ENCODE data around the gene RYR1.
"Not testable (repeated sequence)": the region's sequence is repeated elsewhere in the genome, so short reads cannot be mapped to it uniquely, and the experiment has no call there.

Gene RYR1

DNA sequence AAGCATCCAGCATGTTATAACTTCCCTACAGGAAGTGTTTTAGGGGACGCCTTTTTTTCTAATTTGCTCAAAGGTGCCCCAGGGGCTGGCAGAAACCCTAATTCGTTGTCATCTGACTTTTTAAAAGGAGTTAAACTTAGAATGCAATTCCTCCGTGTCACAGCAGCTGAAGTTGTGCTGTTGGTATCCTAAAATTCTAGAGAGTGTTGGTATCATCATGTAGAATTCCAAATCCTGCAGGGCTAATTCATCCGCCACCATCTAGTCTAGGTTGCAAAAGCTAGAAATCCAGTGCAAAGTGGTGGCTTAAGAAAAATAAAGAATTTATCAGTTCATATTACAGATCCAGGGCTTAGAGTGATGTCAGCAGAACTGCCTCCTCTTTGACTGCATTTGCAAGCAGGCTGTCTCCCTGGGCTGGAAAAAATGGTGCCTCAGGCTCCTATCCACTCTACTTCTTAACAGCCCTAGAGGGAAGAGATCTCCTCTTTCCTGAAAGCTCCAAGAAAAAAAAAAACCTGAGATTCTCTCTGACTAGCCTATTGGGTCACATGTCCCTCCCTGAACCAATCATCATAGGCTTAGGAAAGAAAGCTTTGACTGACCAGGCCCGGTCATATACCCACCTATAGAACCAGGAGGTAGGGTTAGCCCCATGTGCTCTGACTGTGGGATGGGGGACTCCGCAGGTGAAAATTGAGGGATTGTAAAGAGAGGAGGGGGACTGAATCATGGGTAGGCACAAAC, 111.3 kb downstream of the RYR1 start:
- DNase-seq, result no peak

DNA sequence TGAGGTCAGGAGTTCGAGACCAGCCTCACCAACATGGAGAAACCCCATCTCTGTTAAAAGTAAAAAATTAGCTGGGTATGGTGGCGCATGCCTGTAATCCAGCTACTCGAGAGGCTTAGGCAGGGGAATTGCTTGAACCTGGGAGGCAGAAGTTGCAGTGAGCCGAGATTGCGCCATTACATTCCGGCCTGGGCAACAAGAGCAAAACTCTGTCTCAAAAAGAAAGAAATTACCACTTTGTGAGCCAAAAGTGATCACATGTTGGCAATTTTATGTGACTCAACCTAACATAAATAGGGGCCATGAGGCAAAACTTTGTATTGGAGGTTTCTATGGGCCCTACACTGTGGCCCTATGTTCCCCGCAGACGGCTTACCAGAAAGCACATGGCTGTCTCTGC, 112.1 kb downstream of the RYR1 start:
- DNase-seq, result no peak

DNA sequence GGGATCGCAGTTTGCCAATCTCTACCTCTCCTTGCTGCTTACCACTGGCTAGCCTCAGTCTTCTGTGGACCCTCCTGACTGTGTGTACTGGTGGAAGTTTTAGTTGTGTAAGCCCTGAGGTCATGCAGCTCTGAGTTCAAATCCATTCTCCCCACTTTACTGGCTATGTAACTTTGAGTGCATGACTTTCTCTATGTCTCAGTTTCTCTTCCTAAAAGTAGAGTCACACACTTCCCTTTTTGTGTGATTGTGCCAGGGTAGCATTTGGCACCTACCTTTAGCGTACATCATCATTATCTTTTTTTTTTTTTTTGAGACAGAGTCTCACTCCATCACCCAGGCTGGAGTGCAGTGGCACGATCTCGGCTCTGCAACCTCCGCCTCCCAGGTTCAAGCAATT, 113.9 kb downstream of the RYR1 start:
- DNase-seq, result no peak

DNA sequence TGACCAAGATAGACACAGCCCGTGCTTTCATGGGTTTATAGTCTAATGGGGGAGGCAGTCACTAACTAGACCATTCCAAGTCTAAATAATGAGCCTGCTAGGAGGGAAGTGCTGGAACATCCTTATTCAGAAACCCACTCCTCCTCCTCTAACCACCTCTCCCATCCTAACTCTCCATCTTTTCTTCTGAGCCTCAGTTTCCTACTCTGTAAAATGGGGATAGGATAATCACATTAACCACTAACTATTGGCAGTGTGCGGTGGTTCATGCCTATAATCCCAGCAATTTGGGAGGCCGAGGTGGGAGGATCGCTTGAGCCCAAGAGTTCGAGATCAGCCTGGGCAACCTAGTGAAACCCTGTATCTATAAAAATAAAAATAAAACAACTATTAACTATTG, 115.6 kb downstream of the RYR1 start:
- DNase-seq, result no peak

DNA sequence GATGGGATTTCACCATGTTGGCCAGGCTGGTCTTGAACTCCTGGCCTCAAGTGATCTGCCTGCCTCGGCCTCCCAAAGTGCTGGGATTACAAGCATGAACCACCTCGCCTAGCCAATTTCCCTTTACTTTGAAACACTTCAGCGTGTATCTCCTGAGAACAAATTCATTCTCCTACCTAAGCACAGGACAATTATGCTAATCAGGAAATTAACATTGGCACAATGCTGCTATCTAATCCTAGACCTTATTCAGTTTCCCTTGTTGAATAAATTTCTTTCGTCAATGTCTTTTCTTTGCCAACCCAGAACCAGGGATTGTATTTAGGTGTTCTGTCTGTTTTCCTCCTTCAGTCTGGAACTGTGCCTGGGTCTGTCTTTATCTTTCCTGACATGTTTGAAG, 116.5 kb downstream of the RYR1 start:
- DNase-seq, result no peak

DNA sequence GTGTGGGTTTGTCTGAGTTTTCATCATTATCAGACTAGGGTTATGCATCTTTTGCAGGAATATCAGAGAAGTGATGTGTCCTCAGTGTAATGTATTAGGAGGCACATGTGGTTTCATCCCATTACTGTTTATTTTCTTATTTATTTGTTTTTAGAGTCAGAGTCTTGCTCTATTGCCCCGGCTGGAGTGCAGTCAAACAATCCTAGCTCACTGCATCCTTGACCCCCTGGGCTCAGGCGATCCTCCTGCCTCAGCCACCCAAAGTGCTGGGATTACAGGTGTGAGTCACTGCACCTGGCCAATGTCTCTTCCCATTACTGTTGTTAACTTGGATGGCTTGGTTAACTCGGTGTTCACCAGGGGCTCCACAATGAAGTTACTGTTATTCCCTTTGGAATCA, 116.9 kb downstream of the RYR1 start:
- DNase-seq, result no peak

DNA sequence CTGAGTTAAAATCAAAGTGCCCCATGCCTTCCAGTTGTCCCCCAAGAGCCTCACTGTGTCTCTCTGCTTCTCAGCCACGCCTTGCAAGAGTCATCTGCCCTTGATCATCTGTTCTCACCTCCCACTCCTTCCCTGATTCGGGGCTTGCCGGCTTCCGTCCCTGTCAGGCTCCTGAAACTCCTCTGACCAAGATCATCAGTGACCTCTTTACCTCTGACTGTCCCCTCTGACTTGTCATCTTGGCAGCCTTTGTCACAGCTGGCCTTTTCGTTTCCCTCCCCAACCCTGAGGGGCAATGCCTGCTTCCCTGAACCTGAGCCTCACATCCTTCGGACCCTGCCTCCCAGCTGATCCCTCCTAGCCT, 117.9 kb downstream of the RYR1 start:
- DNase-seq, result no peak

DNA sequence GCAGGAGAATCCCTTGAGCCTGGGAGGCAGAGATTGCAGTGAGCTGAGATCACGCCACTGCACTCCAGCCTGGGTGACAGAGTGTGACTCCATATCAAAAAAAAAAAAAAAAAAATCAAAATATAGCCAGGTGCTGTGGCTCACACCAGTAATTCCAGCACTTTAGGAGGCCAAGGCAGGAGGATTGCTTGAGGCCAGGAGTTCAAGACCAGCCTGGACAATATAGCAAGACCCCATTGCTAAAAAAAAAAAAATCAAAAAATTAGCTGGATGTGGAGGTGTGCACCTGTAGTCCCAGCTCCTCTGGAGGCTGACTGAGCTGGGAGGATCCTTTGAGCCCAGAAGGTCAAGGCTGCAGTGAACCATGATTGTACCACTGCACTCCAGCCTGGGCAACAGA, 119.7 kb downstream of the RYR1 start:
- not testable (repeated sequence) for DNase-seq

DNA sequence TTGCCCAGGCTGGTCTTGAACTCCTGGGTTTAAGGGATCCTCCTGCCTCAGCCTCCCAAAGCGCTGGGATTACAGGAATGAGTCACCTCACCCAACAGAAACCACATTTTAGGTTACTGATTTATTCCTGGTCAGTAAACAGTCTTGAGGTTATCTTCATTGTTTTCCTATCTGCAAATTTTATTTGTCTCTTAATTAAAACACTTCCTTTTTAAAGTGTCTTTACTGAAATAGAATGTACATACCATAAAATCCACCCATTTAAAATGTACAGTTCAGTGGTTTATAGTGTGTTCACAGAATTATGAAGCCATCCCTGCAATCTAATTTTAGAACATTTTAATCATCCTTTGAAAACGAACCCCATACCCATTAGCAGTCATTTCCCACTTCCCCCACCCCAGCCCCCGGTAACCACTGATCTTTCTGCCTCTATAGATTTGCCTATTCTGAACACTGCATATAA, 121.2 kb downstream of the RYR1 start:
- DNase-seq, result no peak

DNA sequence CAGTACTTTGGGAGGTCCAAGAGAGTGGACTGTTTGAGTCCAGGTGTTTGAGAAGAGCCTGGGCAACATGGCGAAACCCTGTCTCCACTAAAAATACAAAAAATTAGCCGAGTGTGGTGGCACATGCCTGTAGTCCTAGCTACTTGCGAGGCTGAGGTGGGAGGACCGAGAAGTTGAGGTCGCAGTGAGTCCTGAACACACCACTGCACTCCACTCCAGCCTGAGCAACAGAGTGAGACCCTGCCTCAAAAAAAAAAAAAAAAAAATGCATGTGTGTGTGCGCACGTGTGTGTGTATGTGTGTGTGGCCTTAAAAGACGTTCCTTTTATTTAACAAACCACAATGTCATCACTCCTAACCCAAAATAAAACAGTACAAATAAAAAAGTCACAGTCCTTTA, 121.7 kb downstream of the RYR1 start:
- DNase-seq, result no peak

DNA sequence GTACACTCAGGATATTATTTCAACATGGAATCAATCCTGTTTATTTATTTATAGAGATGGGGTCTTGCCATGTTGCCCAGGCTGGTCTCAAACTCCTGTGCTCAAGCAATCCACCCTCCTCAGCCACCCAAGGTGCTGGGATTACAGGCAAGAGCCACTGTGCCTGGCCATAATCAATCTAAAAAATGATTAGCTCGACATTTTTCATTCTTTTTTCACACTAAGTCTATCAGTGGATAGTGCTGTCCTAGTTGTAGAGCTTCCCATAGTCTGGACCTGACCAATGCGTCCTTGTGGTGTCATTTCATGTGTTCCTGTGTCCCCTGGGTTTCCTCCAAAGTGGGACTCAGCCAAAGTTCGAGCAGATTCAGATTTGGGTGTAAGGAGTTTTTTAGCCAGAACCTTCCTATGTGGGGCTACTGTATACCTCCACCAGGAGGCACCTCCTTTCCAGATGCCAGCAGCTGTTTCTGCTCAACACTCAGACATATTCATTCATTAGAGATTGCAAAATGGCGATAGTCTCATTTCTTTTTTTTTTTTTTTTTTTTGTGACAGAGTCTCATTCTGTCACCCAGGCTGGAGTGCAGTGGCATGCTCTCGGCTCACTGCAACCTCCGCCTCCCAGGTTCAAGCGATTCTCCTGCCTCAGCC, 123.2 kb downstream of the RYR1 start:
- DNase-seq, result no peak

DNA sequence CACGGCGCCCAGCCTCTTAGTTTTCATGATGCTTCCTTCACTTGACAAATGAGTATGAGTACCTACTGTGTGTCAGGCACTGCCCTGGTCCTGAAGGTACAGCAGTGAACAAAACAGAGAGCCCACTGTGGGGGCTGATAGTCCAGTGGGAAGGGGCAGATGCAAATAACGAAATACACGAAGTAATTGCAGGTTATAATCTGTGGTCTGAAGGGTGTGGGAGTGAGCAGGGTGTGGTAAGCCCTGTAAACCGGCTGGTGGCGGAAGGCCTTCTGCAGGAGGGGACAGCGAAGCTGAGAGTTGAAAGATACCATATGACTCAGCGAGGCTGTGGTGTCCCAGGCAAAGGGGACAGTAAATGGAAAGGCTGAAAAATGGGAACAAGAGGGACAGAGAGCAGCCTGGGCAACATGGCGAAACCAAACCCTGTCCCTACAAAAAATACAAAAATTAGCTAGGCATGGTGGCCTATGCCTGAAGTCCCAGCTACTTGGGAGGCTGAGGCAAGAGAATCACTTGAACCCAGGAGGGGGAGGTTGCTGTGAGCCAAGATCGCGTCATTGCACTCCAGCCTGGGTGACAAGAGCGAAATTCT, 123.8 kb downstream of the RYR1 start:
- no peak for DNase-seq

DNA sequence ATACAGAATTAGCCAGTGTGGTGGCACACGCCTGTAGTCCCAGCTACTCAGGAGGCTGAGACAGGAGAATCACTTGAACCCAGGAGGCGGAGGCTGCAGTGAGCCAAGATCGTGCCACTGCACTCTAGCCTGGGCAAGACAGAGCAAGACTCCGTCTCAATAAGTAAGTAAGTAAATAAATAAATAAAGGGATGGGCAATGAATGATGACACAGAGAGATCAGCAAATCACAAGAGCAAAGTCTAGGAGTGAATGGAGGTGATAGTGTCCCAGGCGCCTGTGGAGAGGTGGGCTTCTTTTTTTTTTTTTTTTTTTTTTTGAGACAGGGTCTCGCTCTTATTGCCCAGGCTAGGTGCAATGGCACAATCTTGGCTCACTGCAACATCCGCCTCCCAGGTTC, 125.4 kb downstream of the RYR1 start:
- not testable (repeated sequence) for DNase-seq

DNA sequence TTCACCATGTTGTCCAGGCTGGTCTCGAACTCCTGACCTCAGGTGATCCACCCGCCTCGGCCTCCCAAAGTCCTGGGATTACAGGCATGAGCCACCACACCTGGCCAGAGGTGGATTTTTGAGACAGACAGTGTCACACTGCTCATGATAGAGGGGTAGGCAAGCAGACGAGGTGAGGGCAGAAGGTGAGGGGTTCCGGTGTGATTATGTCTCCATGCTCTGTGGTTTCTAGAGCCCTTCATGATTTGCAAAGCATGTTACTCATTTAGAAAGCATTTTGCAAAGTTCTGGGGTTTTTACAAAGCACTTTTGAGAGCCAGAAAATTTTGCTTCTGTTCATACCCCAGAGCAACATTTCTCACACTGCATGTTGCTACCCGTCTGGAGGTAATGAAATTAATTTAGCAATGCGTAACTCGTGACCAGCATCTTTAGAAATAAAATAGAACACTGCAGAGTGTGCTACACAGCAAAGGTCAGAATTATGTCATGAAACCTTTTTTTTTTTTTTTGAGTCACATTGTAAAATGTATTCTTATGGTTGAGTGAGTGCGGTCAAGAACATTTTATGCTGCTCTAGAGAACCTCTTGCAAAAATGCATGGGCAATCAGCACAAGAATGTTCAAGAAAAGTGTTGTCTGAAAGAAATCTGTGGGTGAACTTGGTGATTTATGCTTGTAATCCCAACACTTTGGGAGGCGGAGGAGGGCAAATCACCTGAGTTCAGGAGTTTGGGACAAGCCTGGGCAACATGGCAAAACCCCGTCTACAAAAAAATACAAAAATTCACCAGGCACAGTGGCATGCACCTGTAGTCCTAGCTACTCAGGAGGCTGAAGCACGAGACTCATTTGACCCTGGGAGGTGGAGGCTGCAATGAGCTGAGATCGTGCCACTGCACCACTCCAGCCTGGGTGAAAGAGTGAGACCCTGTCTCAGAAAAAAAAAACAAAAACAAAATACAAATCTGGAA, 126.2 kb downstream of the RYR1 start:
- no peak for DNase-seq

DNA sequence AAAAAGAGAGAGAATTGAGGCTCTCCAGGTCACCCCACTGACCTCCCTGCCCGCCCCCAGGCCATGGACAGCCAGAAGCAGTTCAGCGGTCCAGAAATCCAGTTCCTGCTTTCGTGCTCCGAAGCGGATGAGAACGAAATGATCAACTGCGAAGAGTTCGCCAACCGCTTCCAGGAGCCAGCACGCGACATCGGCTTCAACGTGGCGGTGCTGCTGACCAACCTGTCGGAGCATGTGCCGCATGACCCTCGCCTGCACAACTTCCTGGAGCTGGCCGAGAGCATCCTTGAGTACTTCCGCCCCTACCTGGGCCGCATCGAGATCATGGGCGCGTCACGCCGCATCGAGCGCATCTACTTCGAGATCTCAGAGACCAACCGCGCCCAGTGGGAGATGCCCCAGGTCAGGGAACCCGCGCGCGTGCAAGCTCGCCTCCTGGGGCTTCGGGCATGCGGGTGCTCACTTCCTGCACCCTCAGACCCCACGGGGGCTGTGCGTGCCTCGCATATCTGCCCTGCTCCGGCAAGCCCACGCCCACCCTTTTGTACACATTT, 127.6 kb downstream of the RYR1 start:
- no peak for DNase-seq

DNA sequence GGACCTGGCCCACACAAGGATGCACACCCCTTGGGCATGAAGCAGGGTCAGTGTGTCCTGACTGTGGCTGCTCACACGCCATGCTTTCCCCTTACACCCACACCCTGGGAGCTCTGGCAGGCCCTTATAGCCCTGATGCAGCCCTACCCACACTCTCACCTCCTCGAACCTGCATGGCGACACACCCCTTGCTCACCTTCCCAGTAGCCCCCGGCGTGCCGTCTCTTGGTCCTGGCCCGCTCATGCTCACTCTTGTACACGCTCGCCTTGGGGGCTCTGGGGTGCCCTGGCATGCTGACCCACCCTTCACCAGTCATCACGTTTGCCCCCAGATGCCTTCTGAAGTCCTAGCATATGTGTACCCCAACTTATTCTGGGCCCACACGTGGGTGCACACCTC, 128.2 kb downstream of the RYR1 start:
- DNase-seq, result no peak

DNA sequence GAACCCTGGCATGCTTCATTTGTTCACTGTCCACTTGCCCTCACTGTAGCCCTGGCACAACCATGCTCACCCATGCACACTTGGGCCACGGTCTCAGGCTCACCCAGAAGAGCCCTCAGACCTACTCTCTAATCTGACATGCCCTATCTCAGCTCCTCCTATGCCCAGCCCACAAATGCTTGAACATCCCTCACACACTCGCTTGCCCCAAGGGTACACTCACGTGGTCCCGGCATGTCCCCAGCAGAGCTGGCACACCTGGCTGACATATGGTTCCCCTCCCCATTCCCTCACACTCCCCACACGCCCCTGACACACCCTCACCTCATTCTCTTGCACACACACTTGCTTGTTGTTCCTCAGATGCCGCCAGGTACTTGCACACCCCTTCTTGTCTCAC, 128.6 kb downstream of the RYR1 start:
- no peak for DNase-seq

DNA sequence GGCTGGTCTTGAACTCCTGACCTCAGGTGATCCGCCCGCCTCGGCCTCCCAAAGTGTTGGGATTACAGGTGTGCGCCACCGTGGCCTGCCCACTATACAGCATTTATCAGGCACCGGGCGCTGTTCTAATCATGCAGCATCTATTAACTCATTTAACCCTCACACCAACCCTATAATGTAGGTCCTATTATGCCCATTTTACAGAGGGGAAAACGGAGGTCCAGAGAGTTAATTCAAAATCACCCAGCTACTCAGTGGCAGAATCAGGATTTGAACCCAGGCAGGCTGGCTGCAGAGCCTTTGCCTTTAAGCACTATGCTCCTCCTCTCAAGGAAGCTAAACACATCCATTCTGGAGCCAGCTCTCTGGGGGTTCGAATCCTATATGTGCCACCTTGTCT, 130.0 kb downstream of the RYR1 start:
- no peak for DNase-seq

DNA sequence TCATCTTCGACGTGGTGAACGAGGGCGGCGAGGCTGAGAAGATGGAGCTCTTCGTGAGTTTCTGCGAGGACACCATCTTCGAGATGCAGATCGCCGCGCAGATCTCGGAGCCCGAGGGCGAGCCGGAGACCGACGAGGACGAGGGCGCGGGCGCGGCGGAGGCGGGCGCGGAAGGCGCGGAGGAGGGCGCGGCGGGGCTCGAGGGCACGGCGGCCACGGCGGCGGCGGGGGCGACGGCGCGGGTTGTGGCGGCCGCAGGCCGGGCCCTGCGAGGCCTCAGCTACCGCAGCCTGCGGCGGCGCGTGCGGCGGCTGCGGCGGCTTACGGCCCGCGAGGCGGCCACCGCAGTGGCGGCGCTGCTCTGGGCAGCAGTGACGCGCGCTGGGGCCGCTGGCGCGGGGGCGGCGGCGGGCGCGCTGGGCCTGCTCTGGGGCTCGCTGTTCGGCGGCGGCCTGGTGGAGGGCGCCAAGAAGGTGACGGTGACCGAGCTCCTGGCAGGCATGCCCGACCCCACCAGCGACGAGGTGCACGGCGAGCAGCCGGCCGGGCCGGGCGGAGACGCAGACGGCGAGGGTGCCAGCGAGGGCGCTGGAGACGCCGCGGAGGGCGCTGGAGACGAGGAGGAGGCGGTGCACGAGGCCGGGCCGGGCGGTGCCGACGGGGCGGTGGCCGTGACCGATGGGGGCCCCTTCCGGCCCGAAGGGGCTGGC, 131.6 kb downstream of the RYR1 start:
- DNase-seq, result no peak

DNA sequence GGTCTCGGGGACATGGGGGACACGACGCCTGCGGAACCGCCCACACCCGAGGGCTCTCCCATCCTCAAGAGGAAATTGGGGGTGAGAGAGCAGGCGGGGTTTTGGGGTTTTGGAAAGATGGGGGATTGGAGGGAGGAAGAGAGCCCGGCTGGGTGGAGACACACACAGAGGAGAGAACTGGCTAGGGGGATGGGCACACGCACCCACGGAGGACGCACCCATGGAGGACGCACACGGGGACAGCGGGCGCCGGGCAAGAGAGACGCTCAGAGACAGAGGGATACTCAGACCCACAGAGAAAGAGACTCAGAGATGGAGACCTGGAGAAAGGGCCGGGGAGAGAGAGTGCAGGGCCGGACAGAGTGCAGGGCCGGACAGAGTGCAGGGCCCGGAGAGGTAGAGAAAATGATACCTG, 132.2 kb downstream of the RYR1 start:
- no peak for DNase-seq

DNA sequence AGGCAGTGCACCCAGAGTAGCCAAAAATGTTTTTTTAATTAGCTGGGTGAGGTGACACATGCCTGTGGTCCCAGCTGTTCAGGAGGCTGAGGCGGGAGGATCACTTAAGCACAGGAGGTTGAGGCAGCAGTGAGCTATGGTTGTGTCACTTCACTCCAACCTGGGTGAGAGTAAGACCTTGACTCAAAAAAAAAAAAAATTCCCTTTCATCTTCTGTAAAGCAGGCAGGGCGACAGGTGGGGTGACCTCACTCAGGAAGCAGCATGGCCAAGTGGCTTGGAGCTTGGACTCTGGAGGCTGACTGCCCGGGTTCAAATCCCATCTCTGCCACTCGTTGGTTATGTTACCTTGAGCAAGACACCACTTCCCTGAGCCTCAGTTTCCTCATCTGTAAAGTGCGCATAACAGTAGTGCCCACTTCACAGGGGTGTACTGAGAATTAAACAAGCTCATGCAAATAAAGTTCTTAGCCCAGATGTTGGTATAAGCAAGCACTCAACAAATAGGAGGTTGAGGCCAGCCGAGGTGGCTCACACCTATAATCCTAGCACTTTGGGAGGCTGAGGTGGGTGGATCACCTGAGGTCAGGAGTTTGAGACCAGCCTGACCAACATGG, 136.0 kb downstream of the RYR1 start:
- DNase-seq, result no peak

DNA sequence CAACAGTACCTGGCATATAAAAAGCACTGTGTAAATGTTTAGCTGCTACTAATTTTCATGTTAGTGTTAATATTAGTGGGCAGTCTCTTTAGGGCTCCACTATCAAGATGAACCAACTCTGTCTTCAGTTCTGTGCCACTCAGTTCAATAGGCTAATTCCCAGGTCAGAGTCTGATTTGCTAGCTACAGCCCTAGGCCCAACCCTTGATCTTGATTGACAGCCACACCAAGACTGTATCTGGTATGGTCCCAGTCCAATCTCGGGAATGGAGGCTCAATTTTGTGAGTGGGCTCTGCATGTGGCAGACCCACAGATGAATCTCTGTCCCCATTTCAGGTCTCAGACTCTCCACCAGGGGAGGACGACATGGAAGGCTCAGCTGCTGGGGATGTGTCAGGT, 138.2 kb downstream of the RYR1 start:
- no peak for DNase-seq
